Neural cell (in vitro differentiated cells): ENCODE data around the gene ACTN4. TPM values are rescaled to one million over a fixed set of nuclear protein-coding genes. Genes with fewer than 3 reads are reported as not detected.

Source experiments
- H2AFZ ChIP-seq: fragments of 200-600, 300-800 bp; sonication (generic), shearing (Covaris generic); 2 replicates; pipeline ENCODE4 v1.6.0; 2014; ENCODE audit warnings: low read depth, mild to moderate bottlenecking, antibody characterized with exemption, low read length, moderate library complexity
- H3F3A ChIP-seq: fragments of 200-600 bp; shearing (Covaris generic); 2 replicates; pipeline ENCODE4 v1.6.1; 2016; ENCODE audit warnings: mild to moderate bottlenecking, moderate library complexity, mixed read lengths, antibody characterized with exemption, low read length; ENCODE audit not compliant: insufficient read depth, poor library complexity, severe bottlenecking
- H3K27ac ChIP-seq: fragments of 200-600, 300-800 bp; sonication (generic), shearing (Covaris generic); 2 replicates; pipeline ENCODE4 v1.5.1; 2014; ENCODE audit warnings: mild to moderate bottlenecking, low read length, moderate library complexity
- H3K27me3 ChIP-seq: fragments of 300-800, 200-600 bp; sonication (generic), shearing (Covaris generic); 2 replicates; pipeline ENCODE4 v1.6.0; 2014; ENCODE audit warnings: mild to moderate bottlenecking, low read depth, low read length, moderate library complexity; ENCODE audit not compliant: insufficient read depth
- H3K36me3 ChIP-seq: fragments of 300-800, 200-600 bp; sonication (generic), shearing (Covaris generic); 2 replicates; pipeline ENCODE4 v1.5.1; 2014; ENCODE audit warnings: mild to moderate bottlenecking, antibody characterized with exemption, low read length, moderate library complexity; ENCODE audit not compliant: insufficient read depth
- H3K4me2 ChIP-seq: fragments of 300-800, 200-600 bp; sonication (generic), shearing (Covaris generic); 2 replicates; pipeline ENCODE4 v1.6.0; 2014; ENCODE audit warnings: mild to moderate bottlenecking, low read length
- H3K4me3 ChIP-seq: fragments of 300-800, 200-600 bp; sonication (generic), shearing (Covaris generic); 2 replicates; pipeline ENCODE4 v1.5.1; 2014; ENCODE audit warnings: mild to moderate bottlenecking, low read length, moderate library complexity
- H3K79me2 ChIP-seq: fragments of 200-600 bp; shearing (Covaris generic); replicated peaks from 2 replicates; pipeline ENCODE4 v1.6.0; 2014; ENCODE audit warnings: mild to moderate bottlenecking, low read length, moderate library complexity; ENCODE audit not compliant: insufficient read depth
- H3K9ac ChIP-seq: fragments of 300-800, 200-600 bp; sonication (generic), shearing (Covaris generic); 2 replicates; pipeline ENCODE4 v1.6.1; 2016; ENCODE audit warnings: mild to moderate bottlenecking, low read length, mixed read lengths
- H3K9me2 ChIP-seq: fragments of 200-600 bp; shearing (Covaris generic); 2 replicates; pipeline ENCODE4 v1.6.1; 2016; ENCODE audit warnings: mild to moderate bottlenecking, low read length, mixed read lengths; ENCODE audit not compliant: insufficient read depth
- H3K9me3 ChIP-seq: fragments of 200-600, 300-800 bp; sonication (generic), shearing (Covaris generic); 2 replicates; pipeline ENCODE4 v1.6.1; 2016; ENCODE audit warnings: mild to moderate bottlenecking, mixed run types, low read length, moderate library complexity, mixed read lengths
- H4K20me1 ChIP-seq: fragments of 200-600 bp; shearing (Covaris generic); 2 replicates; pipeline ENCODE4 v1.6.1; 2016; ENCODE audit warnings: mild to moderate bottlenecking, mixed run types; ENCODE audit not compliant: insufficient read depth
- CTCF ChIP-seq: fragments of 450-650 bp; IDR thresholded peaks from 2 replicates; pipeline ENCODE4 v1.5.1; 2014; ENCODE audit warnings: antibody characterized with exemption, mild to moderate bottlenecking, moderate library complexity; ENCODE audit not compliant: poor library complexity, severe bottlenecking
- EP300 ChIP-seq: fragments of 450-650 bp; conservative IDR thresholded peaks from 2 replicates; pipeline ENCODE4 v1.6.1; 2014; ENCODE audit warnings: antibody characterized with exemption, mild to moderate bottlenecking, moderate library complexity; ENCODE audit not compliant: poor library complexity, severe bottlenecking
- EZH2 ChIP-seq: fragments of 200-600, 300-800 bp; shearing (Covaris generic), sonication (generic); IDR thresholded peaks from 2 replicates; pipeline ENCODE4 v1.6.1; 2014; ENCODE audit warnings: antibody characterized with exemption, low read length, borderline replicate concordance, mild to moderate bottlenecking; ENCODE audit not compliant: insufficient read depth, poor library complexity, severe bottlenecking
- MXI1 ChIP-seq: fragments of 450-650 bp; conservative IDR thresholded peaks from 2 replicates; pipeline ENCODE4 v1.6.1; 2014; ENCODE audit warnings: antibody characterized with exemption, mild to moderate bottlenecking; ENCODE audit not compliant: poor library complexity, severe bottlenecking
- POLR2AphosphoS5 ChIP-seq: IDR thresholded peaks from 2 replicates; pipeline ENCODE4 v1.6.1; 2012
- RAD21 ChIP-seq: fragments of 450-650 bp; conservative IDR thresholded peaks from 2 replicates; pipeline ENCODE4 v1.6.1; 2014; ENCODE audit warnings: antibody characterized with exemption, mild to moderate bottlenecking, moderate library complexity
- REST ChIP-seq: IDR thresholded peaks from 2 replicates; pipeline ENCODE4 v1.6.1; 2012; ENCODE audit warnings: borderline replicate concordance
- SMC3 ChIP-seq: fragments of 450-650 bp; conservative IDR thresholded peaks from 2 replicates; pipeline ENCODE4 v1.6.1; 2014; ENCODE audit warnings: antibody characterized with exemption, mild to moderate bottlenecking, moderate library complexity; ENCODE audit not compliant: poor library complexity
- TAF1 ChIP-seq: IDR thresholded peaks from 2 replicates; pipeline ENCODE4 v1.6.1; 2012; ENCODE audit warnings: low read depth
- polyA plus RNA-seq: library from polyadenylated mRNA; depleted of rRNA; stranded (reverse); fragments of >200 nt; gene quantifications from 2 replicates; pipeline ENCODE4 v1.2.3, GENCODE V29; 2014

The ACTN4 gene
- polyA plus RNA-seq, 1 donor from 2014 or later: 54.0 TPM

GRCh38 chr19:38740257-38740592, 92.8 kb downstream of the ACTN4 start:
- Histone ChIP-seq H3K9me2 (no peaks in the 10 kb centered on the region), H3K27me3 (peaks cover 12% of the 10 kb centered on the region), H3K27ac (no peak overlapping the region), H2AFZ (no peak overlapping the region), H3K36me3 (no peaks in the 10 kb centered on the region), H4K20me1 (no peaks in the 10 kb centered on the region), H3K9ac (no peak overlapping the region), H3K79me2 (no peaks in the 10 kb centered on the region), H3K9me3 (no peaks in the 10 kb centered on the region), H3K4me3 (no peak overlapping the region), H3K4me2 (no peak overlapping the region), H3F3A (no peaks in the 10 kb centered on the region)
- TF ChIP-seq CTCF: no peak

GRCh38 chr19:38740932-38741331, 93.5 kb downstream of the ACTN4 start:
- no peak for TF ChIP-seq RAD21
- TF ChIP-seq CTCF: no peak
- no peak for TF ChIP-seq TAF1
- no peak for TF ChIP-seq REST
- no peak for TF ChIP-seq MXI1
- H3K4me2 ChIP-seq: no peak overlapping the region

GRCh38 chr19:38741670-38742069, 94.2 kb downstream of the ACTN4 start:
- H3K36me3 ChIP-seq: no peaks in the 10 kb centered on the region
- H2AFZ ChIP-seq: no peak overlapping the region
- no peak for TF ChIP-seq RAD21
- TF ChIP-seq MXI1: no peak
- TF ChIP-seq EP300: no peak
- TF ChIP-seq REST: no peak
- TF ChIP-seq TAF1: no peak
- TF ChIP-seq POLR2AphosphoS5: no peak
- TF ChIP-seq EZH2: no peak
- TF ChIP-seq SMC3: no peak
- no peak for TF ChIP-seq CTCF
- H4K20me1 ChIP-seq: no peaks in the 10 kb centered on the region
- no peak overlapping the region for H3K4me3 ChIP-seq
- H3K4me2 ChIP-seq: no peak overlapping the region
- no peaks in the 10 kb centered on the region for H3K9me2 ChIP-seq
- H3K27me3 ChIP-seq: peaks cover 4% of the 10 kb centered on the region
- H3K27ac ChIP-seq: no peak overlapping the region
- no peaks in the 10 kb centered on the region for H3K9me3 ChIP-seq
- H3K79me2 ChIP-seq: no peaks in the 10 kb centered on the region
- H3F3A ChIP-seq: no peaks in the 10 kb centered on the region
- no peak overlapping the region for H3K9ac ChIP-seq

More at GRCh38 chr19:38740932-38741331, 93.5 kb downstream of the ACTN4 start:
- H3F3A ChIP-seq: no peaks in the 10 kb centered on the region
- no peak overlapping the region for H3K27ac ChIP-seq
- peaks cover 12% of the 10 kb centered on the region for H3K27me3 ChIP-seq
- H3K9me2 ChIP-seq: no peaks in the 10 kb centered on the region
- no peak overlapping the region for H3K9ac ChIP-seq
- H3K9me3 ChIP-seq: no peaks in the 10 kb centered on the region
- no peaks in the 10 kb centered on the region for H3K79me2 ChIP-seq
- H2AFZ ChIP-seq: no peak overlapping the region
- H4K20me1 ChIP-seq: no peaks in the 10 kb centered on the region
- H3K4me3 ChIP-seq: no peak overlapping the region
- no peaks in the 10 kb centered on the region for H3K36me3 ChIP-seq
